ENCODE results near the gene OTOF. TPM values are rescaled to one million over a fixed set of nuclear protein-coding genes. Genes with fewer than 3 reads are reported as not detected.
A peak's percentile ranks its signal among the peaks of the same experiment; 100 is the strongest.

Gene OTOF
- total RNA-seq, result not detected
- long read RNA-seq, result 0 reads

- no peak for DNase-seq (ENCODE audit: low spot score)
Observed at GRCh38 chr2:26477911-26478253, at the start of gene OTOF. TSS of gene OTOF (minus strand) at chr2:26478124.

GRCh38 chr2:26526589-26526988 lies 48.7 kb upstream of the OTOF start:
- intact Hi-C loops (cut with DNase I), result no loop called here
- DNase-seq (ENCODE audit: low spot score), result no peak

More at GRCh38 chr2:26477911-26478253, at the start of gene OTOF:
- intact Hi-C loops (cut with DNase I), result no loop called here

- intact Hi-C loops (cut with DNase I), result no loop called here
Observed at GRCh38 chr2:26526105-26526504, 48.2 kb upstream of the OTOF start.

GRCh38 chr2:26523750-26524149 lies 45.8 kb upstream of the OTOF start:
- intact Hi-C loops (cut with DNase I), result no loop called here
- peak; percentile 44 for DNase-seq (ENCODE audit: low spot score)

More at GRCh38 chr2:26526105-26526504, 48.2 kb upstream of the OTOF start:
- DNase-seq (ENCODE audit: low spot score), result no peak

GRCh38 chr2:26522751-26523171 lies 44.8 kb upstream of the OTOF start:
- intact Hi-C loops (cut with DNase I), result no loop called here
- DNase-seq (ENCODE audit: low spot score), result peak; percentile 46

GRCh38 chr2:26522325-26522724 lies 44.4 kb upstream of the OTOF start:
- intact Hi-C loops (cut with DNase I), result no loop called here
- DNase-seq (ENCODE audit: low spot score), result peak; percentile 47

- intact Hi-C loops (cut with DNase I), result no loop called here
- DNase-seq (ENCODE audit: low spot score), result peak; percentile 66
Observed at GRCh38 chr2:26521913-26522180, 43.9 kb upstream of the OTOF start.

GRCh38 chr2:26521054-26521912 lies 43.4 kb upstream of the OTOF start:
- intact Hi-C loops (cut with DNase I), result no loop called here

GRCh38 chr2:26520148-26520449 lies 42.2 kb upstream of the OTOF start:
- DNase-seq (ENCODE audit: low spot score), result no peak
- intact Hi-C loops (cut with DNase I), result no loop called here

More at GRCh38 chr2:26521054-26521912, 43.4 kb upstream of the OTOF start:
- peak; percentile 46 for DNase-seq (ENCODE audit: low spot score)

- DNase-seq (ENCODE audit: low spot score), result no peak
- intact Hi-C loops (cut with DNase I), result no loop called here
Observed at GRCh38 chr2:26519396-26520147, 41.6 kb upstream of the OTOF start.

- DNase-seq (ENCODE audit: low spot score), result no peak
- intact Hi-C loops (cut with DNase I), result no loop called here
Observed at GRCh38 chr2:26516781-26517180, 38.9 kb upstream of the OTOF start.

- intact Hi-C loops (cut with DNase I), result no loop called here
- DNase-seq (ENCODE audit: low spot score), result no peak
Observed at GRCh38 chr2:26516246-26516645, 38.3 kb upstream of the OTOF start.

GRCh38 chr2:26515771-26516170 lies 37.8 kb upstream of the OTOF start:
- intact Hi-C loops (cut with DNase I), result no loop called here
- DNase-seq (ENCODE audit: low spot score), result no peak

- DNase-seq (ENCODE audit: low spot score), result no peak
- intact Hi-C loops (cut with DNase I), result no loop called here
Observed at GRCh38 chr2:26514045-26514444, 36.1 kb upstream of the OTOF start.

- intact Hi-C loops (cut with DNase I), result no loop called here
- DNase-seq (ENCODE audit: low spot score), result no peak
Observed at GRCh38 chr2:26513261-26513660, 35.3 kb upstream of the OTOF start.

GRCh38 chr2:26511466-26511865 lies 33.5 kb upstream of the OTOF start:
- DNase-seq (ENCODE audit: low spot score), result no peak

GRCh38 chr2:26510344-26510973 lies 32.5 kb upstream of the OTOF start:
- intact Hi-C loops (cut with DNase I), result no loop called here

More at GRCh38 chr2:26511466-26511865, 33.5 kb upstream of the OTOF start:
- intact Hi-C loops (cut with DNase I), result no loop called here

GRCh38 chr2:26509141-26509540 lies 31.2 kb upstream of the OTOF start:
- no peak for DNase-seq (ENCODE audit: low spot score)
- intact Hi-C loops (cut with DNase I), result no loop called here

More at GRCh38 chr2:26510344-26510973, 32.5 kb upstream of the OTOF start:
- no peak for DNase-seq (ENCODE audit: low spot score)

GRCh38 chr2:26507932-26508331 lies 30.0 kb upstream of the OTOF start:
- intact Hi-C loops (cut with DNase I), result no loop called here
- no peak for DNase-seq (ENCODE audit: low spot score)

GRCh38 chr2:26507088-26507487 lies 29.2 kb upstream of the OTOF start:
- DNase-seq (ENCODE audit: low spot score), result no peak
- intact Hi-C loops (cut with DNase I), result no loop called here

GRCh38 chr2:26506279-26506678 lies 28.4 kb upstream of the OTOF start:
- DNase-seq (ENCODE audit: low spot score), result no peak
- intact Hi-C loops (cut with DNase I), result no loop called here
